Ovary (tissue), 9 donors: ENCODE results near the gene SINHCAF. TPM values are rescaled to one million over a fixed set of nuclear protein-coding genes. Genes with fewer than 3 reads are reported as not detected.

Experiments
- DNase-seq, 5 donors: peaks; one replicate each; pipeline ENCODE4 v3.0.0-alpha.2; 2019 to 2020
- H3K27ac ChIP-seq, 2 donors: fragments of 200-600 bp; one replicate each; pipeline versions ENCODE4 v1.5.1 to v1.8.0; 2019 to 2022
- H3K27me3 ChIP-seq: fragments of 200-600 bp; one replicate; pipeline ENCODE4 v1.8.0; 2022
- H3K36me3 ChIP-seq: fragments of 200-600 bp; sonication (generic); one replicate; pipeline ENCODE4 v1.5.1; 2019
- H3K4me1 ChIP-seq: one replicate; pipeline ENCODE4 v1.8.1; 2013; ENCODE audit warnings: mild to moderate bottlenecking, moderate library complexity; ENCODE audit not compliant: insufficient read depth
- H3K4me3 ChIP-seq: fragments of 200-600 bp; sonication (generic); one replicate; pipeline ENCODE4 v1.5.1; 2017
- H3K9me3 ChIP-seq, 2 donors: fragments of 200-600 bp in 1 of 2; sonication (generic) in 1 of 2; one replicate each; pipeline versions ENCODE4 v1.5.1 to v1.8.1; 2013 to 2019; ENCODE audit warnings: mild to moderate bottlenecking in 1 of 2, moderate library complexity in 1 of 2
- EP300 ChIP-seq: sonication (generic); formaldehyde crosslinking; IDR thresholded peaks from one replicate; pipeline ENCODE4 v1.6.1; 2017; ENCODE audit warnings: antibody characterized with exemption
- POLR2A ChIP-seq: fragments of 450-650 bp; IDR thresholded peaks from one replicate; pipeline ENCODE4 v1.6.1; 2017; ENCODE audit warnings: antibody characterized with exemption, mild to moderate bottlenecking, moderate library complexity
- WGBS, 3 donors: extraction: QIAGEN DNeasy Blood & Tissue Kit in 1 of 3; methylation state at CpG; one replicate each; pipeline versions ENCODE4 v1.1.5 to v1.1.7; 2013 to 2017; 5-methylcytosine and 5-hydroxymethylcytosine counted together
- intact Hi-C, 4 donors: fragments of 100-400 bp; cut with DNase I; formaldehyde crosslinking; loops; one replicate each; pipeline versions ENCODE4 v1.11.0 to v1.15.1; 2022 to 2023
- polyA plus RNA-seq, 2 donors: library from polyadenylated mRNA; stranded (reverse); fragments of 200-250 nt in 1 of 2; fragments of 350-450 nt in 1 of 2; fragmentation: Illumina TruSeq in 1 of 2; extraction: RNeasy Lipid Tissue Mini Kit (QIAGEN cat#74804) in 1 of 2; gene quantifications; one replicate each; pipeline ENCODE4 v1.2.3, GENCODE V29; 2013 to 2014
- total RNA-seq, 7 donors: library from RNA; depleted of rRNA in 2 of 7; stranded (reverse); fragments of >200 nt in 2 of 7; fragmentation: NEBNext Ultra II Directional in 3 of 7; extraction: Animal tissue kit (Norgen Biotek cat#: 25700) in 3 of 7; gene quantifications; one replicate each; pipeline versions ENCODE4 v1.1.0 to v1.2.4, GENCODE V29; 2016 to 2023
- TF ChIP-seq, protein P1 (sequence below), 3 donors: fragments of 450-650 bp in 2 of 3; fragments of 200-600 bp in 1 of 3; IDR thresholded peaks; one replicate each; pipeline versions ENCODE4 v1.5.1 to v1.8.0; 2016 to 2022; ENCODE audit warnings: antibody characterized with exemption in 3 of 3, mild to moderate bottlenecking in 1 of 3
- donor health status: DM: no; HTN: no; CAD: no; lungs with moderate emphysema.
- donor health status: DM: no; HTN: no; CAD: no.
- donor health status: Bipolar disorder and iron deficiency.
- donor health status: DM: yes; HTN: yes; CAD: no.
- donor health status: DM: no; HTN: no; CAD: no.
- donor health status: DM: yes; HTN: yes; CAD: no.

The SINHCAF gene
- total and polyA plus RNA-seq, 9 donors, result 40.7 to 86.0 (median 59.0) TPM

DNA sequence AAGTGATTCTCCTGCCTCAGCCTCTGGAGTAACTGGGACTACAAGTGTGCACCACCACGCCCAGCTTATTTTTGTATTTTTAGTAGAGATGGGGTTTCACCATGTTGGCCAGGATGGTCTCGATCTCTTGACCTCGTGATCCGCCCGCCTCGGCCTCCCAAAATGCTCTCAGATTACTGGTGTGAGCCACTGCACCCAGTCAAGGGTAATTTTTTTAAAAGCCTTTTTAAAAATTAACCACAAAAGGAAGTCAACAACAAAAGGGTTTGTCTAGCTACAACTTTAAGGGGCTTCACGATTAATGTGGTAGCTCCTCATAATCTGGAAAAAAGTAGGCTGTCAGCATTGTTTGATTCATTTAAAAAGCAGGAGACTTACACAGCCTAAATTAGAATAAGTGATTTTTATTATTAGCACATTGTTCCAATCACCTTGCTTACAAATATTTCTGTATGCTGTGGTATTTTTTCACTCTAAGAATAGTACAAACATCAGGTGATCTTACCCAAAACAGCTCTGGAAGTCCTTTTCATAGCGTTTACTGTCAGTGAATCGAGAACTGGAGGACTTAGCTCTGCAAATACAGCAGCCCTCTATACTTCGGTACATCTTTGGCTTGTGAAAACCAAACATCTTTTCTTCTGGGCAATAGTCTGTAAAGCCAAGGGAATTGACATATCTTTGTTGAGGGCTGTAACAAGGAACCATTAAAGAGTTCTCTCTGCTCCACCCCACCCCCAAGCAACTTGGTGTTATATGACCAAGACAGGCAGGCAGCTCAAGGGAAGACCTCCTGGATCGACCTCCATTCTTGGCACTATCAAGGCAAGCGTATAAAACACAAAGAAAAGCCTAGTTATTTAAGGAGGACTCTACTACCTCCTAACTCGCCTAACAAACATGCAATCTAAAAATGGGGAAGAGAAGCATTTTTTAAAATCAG is 28.1 kb downstream of the SINHCAF start:
- 78 to 84% (median 81%) methylated on average over 13 of the region's 13 CpGs for WGBS, 3 donors
- Histone ChIP-seq H3K9me3 (no peaks in the 10 kb centered on the region), H3K36me3 (no peaks in the 10 kb centered on the region), H3K4me3 (no peak overlapping the region), H3K4me1 (no peaks in the 10 kb centered on the region), H3K27ac (no peak overlapping the region), H3K27me3 (no peaks in the 10 kb centered on the region)
- DNase-seq, result no peak
- TF ChIP-seq, protein P1, sequence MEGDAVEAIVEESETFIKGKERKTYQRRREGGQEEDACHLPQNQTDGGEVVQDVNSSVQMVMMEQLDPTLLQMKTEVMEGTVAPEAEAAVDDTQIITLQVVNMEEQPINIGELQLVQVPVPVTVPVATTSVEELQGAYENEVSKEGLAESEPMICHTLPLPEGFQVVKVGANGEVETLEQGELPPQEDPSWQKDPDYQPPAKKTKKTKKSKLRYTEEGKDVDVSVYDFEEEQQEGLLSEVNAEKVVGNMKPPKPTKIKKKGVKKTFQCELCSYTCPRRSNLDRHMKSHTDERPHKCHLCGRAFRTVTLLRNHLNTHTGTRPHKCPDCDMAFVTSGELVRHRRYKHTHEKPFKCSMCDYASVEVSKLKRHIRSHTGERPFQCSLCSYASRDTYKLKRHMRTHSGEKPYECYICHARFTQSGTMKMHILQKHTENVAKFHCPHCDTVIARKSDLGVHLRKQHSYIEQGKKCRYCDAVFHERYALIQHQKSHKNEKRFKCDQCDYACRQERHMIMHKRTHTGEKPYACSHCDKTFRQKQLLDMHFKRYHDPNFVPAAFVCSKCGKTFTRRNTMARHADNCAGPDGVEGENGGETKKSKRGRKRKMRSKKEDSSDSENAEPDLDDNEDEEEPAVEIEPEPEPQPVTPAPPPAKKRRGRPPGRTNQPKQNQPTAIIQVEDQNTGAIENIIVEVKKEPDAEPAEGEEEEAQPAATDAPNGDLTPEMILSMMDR (IDR thresholded peaks at IDR 0.05), result no peak
- TF ChIP-seq POLR2A (no peak), EP300 (no peak)
- intact Hi-C loops, result no loop called here

DNA sequence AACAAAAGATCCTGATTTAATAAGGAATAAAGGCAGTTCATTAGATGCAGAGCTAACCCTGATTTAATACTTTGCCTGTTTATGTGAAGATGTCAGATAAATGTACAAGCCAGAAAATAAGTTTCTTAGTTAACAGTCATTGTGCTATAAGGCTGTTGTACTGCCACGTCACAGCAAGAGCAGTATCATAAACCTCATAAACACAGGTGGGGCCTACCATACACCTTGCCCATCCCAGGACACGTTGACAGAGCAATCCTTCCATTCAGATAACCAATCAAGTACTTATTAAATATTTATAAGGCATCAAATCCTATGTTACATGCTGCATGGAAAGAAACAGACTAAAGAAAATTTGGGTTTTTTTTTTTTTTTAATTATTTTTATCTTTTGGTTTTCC is 36.5 kb downstream of the SINHCAF start:
- no peak for TF ChIP-seq EP300
- TF ChIP-seq POLR2A, result no peak
- TF ChIP-seq, protein P1 (IDR thresholded peaks at IDR 0.05), result no peak
- H3K27me3 ChIP-seq, result no peaks in the 10 kb centered on the region
- H3K4me3 ChIP-seq, result no peak overlapping the region
- H3K36me3 ChIP-seq, result no peaks in the 10 kb centered on the region
- no peak for DNase-seq
- WGBS, 3 donors, result 83 to 90% (median 84%) methylated on average over 2 of the region's 2 CpGs
- H3K4me1 ChIP-seq, result no peaks in the 10 kb centered on the region
- H3K27ac ChIP-seq, result no peak overlapping the region
- no peaks in the 10 kb centered on the region for H3K9me3 ChIP-seq
- intact Hi-C loops, result no loop called here

DNA sequence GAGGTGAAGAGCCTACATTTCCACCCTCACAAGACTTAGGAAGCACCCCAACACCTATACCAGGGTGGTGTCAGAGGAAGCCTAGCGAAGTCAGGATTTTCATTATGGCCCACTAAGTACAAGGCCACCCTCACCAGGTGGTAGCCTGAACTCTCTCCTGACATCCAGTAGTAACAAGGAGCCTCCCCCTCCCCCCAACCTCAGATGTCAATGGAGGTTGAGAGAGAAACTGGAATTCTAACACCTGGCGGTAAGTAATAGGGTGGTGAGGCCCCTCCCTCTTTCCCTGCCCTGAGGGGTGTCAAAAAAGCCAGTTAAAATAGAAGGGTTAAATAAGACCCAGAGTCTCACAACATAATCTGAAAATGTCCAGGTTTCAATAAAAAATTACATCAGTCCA is 37.6 kb downstream of the SINHCAF start:
- WGBS, 3 donors, result 97 to 99% (median 98%) methylated on average over 2 of the region's 2 CpGs
- H3K4me3 ChIP-seq, result no peak overlapping the region
- no peaks in the 10 kb centered on the region for H3K27me3 ChIP-seq
- no peak for DNase-seq
- H3K36me3 ChIP-seq, result no peaks in the 10 kb centered on the region
- no peak for TF ChIP-seq POLR2A
- TF ChIP-seq EP300, result no peak
- TF ChIP-seq, protein P1 (IDR thresholded peaks at IDR 0.05), result no peak
- intact Hi-C loops, result no loop called here
- H3K27ac ChIP-seq, result no peak overlapping the region
- H3K4me1 ChIP-seq, result no peaks in the 10 kb centered on the region
- H3K9me3 ChIP-seq, result no peaks in the 10 kb centered on the region

DNA sequence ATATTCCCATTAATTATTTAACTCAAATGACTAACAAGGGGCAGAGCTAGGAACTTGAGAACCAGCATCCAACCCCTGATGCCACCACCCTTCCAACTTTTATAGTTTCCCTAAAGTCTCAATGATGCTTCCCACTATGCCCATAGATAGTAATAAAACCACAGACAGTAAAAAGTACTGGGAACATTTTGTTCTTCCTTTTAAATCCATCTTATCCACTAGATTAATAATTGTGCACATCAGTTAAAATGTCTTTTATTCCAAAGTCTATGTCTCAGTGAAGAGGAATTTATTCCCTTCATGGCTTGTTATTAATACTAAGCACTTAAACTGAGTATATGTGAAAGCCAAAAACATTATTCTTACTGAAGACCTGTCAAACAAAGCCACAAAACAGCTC is 45.8 kb downstream of the SINHCAF start:
- H3K27ac ChIP-seq, result no peak overlapping the region
- no peak for DNase-seq
- no peaks in the 10 kb centered on the region for H3K36me3 ChIP-seq
- H3K4me1 ChIP-seq, result no peaks in the 10 kb centered on the region
- TF ChIP-seq, protein P1 (IDR thresholded peaks at IDR 0.05), result no peak
- TF ChIP-seq POLR2A, result no peak
- no peak for TF ChIP-seq EP300
- H3K4me3 ChIP-seq, result no peak overlapping the region
- H3K27me3 ChIP-seq, result no peaks in the 10 kb centered on the region
- no peaks in the 10 kb centered on the region for H3K9me3 ChIP-seq
- intact Hi-C loops, result no loop called here
